ENCODE data around the gene FYB1.

FYB1 gene

DNA sequence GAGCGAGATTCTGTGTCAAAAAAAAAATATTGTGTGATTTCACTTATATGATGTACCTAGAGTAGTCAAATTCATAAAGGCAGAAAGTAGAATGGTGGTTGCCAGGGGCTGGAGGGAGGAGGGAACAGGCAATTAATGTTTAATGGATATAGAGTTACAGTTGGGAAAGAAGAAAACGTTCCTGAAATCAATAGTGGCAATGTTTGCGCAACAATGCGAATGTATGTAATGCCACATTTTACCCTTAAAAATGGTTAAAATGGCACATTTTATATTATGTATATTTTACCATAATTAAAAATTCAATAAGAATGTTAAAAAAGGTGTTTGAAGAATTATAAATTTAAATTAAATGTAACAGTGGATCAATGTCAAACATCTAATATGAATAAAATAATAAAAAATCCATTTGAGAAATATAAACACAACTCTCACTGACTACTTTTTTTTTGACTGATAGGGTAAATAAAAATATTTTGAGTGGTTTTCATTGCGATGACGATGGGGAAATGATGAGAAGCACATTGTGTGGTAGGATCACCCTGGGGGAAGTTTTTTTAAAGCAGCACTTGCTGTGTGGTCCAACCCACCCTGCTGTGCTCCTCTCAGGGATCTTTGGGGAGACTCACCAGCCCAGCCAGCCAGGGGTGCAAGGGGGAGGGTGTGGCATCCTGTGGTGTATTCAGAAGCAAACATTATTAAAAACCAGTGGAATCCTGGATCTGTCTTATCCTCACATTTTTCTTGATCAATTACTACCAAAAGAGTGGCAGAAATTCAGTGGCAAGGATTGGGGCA, 4.3 kb downstream of the FYB1 start:
- no peak overlapping the region for H3K18ac ChIP-seq (ENCODE audit: low read depth in 1 of 2, low read length in 2 of 2)
- H2BK120ac ChIP-seq (ENCODE audit: low read depth, low read length), result no peak overlapping the region
- no peaks in the 10 kb centered on the region for H3K27me3 ChIP-seq (ENCODE audit: control insufficient read depth in 1 of 2, insufficient read depth in 1 of 2, low read length in 2 of 2)
- H4K91ac ChIP-seq (ENCODE audit: low read length), result no peak overlapping the region
- H3K36me3 ChIP-seq (ENCODE audit: control insufficient read depth in 1 of 2, insufficient read depth in 2 of 2, low read depth in 1 of 2, low read length in 2 of 2), result no peaks in the 10 kb centered on the region
- WGBS, result 82% methylated on average over 3 of the region's 6 CpGs
- no peaks in the 10 kb centered on the region for H3K79me1 ChIP-seq (replicated peaks; ENCODE audit: low read length, poor library complexity, severe bottlenecking)
- no peak overlapping the region for H3K23ac ChIP-seq (ENCODE audit: low read length in 2 of 2)
- no peak for DNase-seq
- H4K8ac ChIP-seq (ENCODE audit: low read length), result no peak overlapping the region
- H2BK5ac ChIP-seq (ENCODE audit: low read depth, low read length, poor library complexity, severe bottlenecking), result no peak overlapping the region
- no peak overlapping the region for H3K14ac ChIP-seq (ENCODE audit: low read length in 2 of 2)
- no peak overlapping the region for H2BK12ac ChIP-seq (ENCODE audit: low read length in 2 of 2)
- no peak overlapping the region for H2BK15ac ChIP-seq (ENCODE audit: low read depth, poor library complexity, severe bottlenecking)
- H2AFZ ChIP-seq (ENCODE audit: low read depth, low read length), result no peak overlapping the region
- no peaks in the 10 kb centered on the region for H3K4me1 ChIP-seq (ENCODE audit: control insufficient read depth, insufficient read depth, low read depth, low read length)
- H2AK5ac ChIP-seq (ENCODE audit: low read length, severe bottlenecking), result no peak overlapping the region
- H3K4ac ChIP-seq (ENCODE audit: low read depth in 1 of 2, low read length in 2 of 2), result no peak overlapping the region
- no peak overlapping the region for H3K4me3 ChIP-seq (ENCODE audit: insufficient read depth in 1 of 2, low read depth in 1 of 2, low read length in 2 of 2)
- no peak overlapping the region for H3K4me2 ChIP-seq (ENCODE audit: low read length, poor library complexity, severe bottlenecking)
- no peak overlapping the region for H3K27ac ChIP-seq (ENCODE audit: low read length, poor library complexity, severe bottlenecking)
- no peaks in the 10 kb centered on the region for H3K9me3 ChIP-seq (ENCODE audit: control insufficient read depth, low read length)
- no peak overlapping the region for H3K9ac ChIP-seq (ENCODE audit: low read length)

GRCh38 chr5:39213447-39214207, 5.7 kb downstream of the FYB1 start:
- H3K27me3 ChIP-seq (ENCODE audit: control insufficient read depth in 1 of 2, insufficient read depth in 1 of 2, low read length in 2 of 2), result no peaks in the 10 kb centered on the region
- no peak overlapping the region for H3K4me2 ChIP-seq (ENCODE audit: low read length, poor library complexity, severe bottlenecking)
- H3K9me3 ChIP-seq (ENCODE audit: control insufficient read depth, low read length), result no peaks in the 10 kb centered on the region
- no peaks in the 10 kb centered on the region for H3K79me1 ChIP-seq (replicated peaks; ENCODE audit: low read length, poor library complexity, severe bottlenecking)
- no peaks in the 10 kb centered on the region for H3K36me3 ChIP-seq (ENCODE audit: control insufficient read depth in 1 of 2, insufficient read depth in 2 of 2, low read depth in 1 of 2, low read length in 2 of 2)
- no peak overlapping the region for H2BK120ac ChIP-seq (ENCODE audit: low read depth, low read length)
- H2AFZ ChIP-seq (ENCODE audit: low read depth, low read length), result no peak overlapping the region
- no peak overlapping the region for H3K9ac ChIP-seq (ENCODE audit: low read length)
- H4K8ac ChIP-seq (ENCODE audit: low read length), result no peak overlapping the region
- H3K14ac ChIP-seq (ENCODE audit: low read length in 2 of 2), result no peak overlapping the region
- H2BK12ac ChIP-seq (ENCODE audit: low read length in 2 of 2), result no peak overlapping the region
- no peak overlapping the region for H2BK15ac ChIP-seq (ENCODE audit: low read depth, poor library complexity, severe bottlenecking)
- H3K27ac ChIP-seq (ENCODE audit: low read length, poor library complexity, severe bottlenecking), result no peak overlapping the region
- no peak overlapping the region for H3K23ac ChIP-seq (ENCODE audit: low read length in 2 of 2)
- no peak overlapping the region for H2AK5ac ChIP-seq (ENCODE audit: low read length, severe bottlenecking)
- no peaks in the 10 kb centered on the region for H3K4me1 ChIP-seq (ENCODE audit: control insufficient read depth, insufficient read depth, low read depth, low read length)
- DNase-seq, result no peak
- no peak overlapping the region for H4K91ac ChIP-seq (ENCODE audit: low read length)
- no peak overlapping the region for H3K18ac ChIP-seq (ENCODE audit: low read depth in 1 of 2, low read length in 2 of 2)
- no peak overlapping the region for H2BK5ac ChIP-seq (ENCODE audit: low read depth, low read length, poor library complexity, severe bottlenecking)
- H3K4ac ChIP-seq (ENCODE audit: low read depth in 1 of 2, low read length in 2 of 2), result no peak overlapping the region
- WGBS, result 85% methylated on average over 5 of the region's 6 CpGs
- no peak overlapping the region for H3K4me3 ChIP-seq (ENCODE audit: insufficient read depth in 1 of 2, low read depth in 1 of 2, low read length in 2 of 2)

DNA sequence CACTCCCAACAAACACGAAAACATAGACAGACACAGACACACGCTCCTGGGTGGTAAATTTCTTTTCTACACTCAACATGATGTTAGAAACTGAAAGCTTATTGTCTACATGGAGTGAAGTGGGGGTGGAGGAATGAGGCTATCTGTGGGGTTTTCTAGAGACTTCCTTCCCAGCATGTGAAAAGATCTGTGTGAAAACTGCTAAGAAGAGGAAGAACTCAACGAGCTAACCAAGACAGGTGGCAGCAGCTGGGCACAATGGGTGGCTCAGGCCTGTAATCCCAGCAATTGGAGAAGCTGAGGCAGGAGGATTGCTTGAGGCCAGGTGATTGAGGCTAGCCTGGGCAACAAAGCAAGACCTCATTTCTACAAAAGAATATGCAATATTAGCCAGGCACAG, 7.6 kb downstream of the FYB1 start:
- Histone ChIP-seq H3K4ac (ENCODE audit: low read depth in 1 of 2, low read length in 2 of 2) (no peak overlapping the region), H3K4me3 (ENCODE audit: insufficient read depth in 1 of 2, low read depth in 1 of 2, low read length in 2 of 2) (no peak overlapping the region), H2BK120ac (ENCODE audit: low read depth, low read length) (no peak overlapping the region), H3K27me3 (ENCODE audit: control insufficient read depth in 1 of 2, insufficient read depth in 1 of 2, low read length in 2 of 2) (no peaks in the 10 kb centered on the region), H3K4me2 (ENCODE audit: low read length, poor library complexity, severe bottlenecking) (no peak overlapping the region), H3K79me1 (replicated peaks; ENCODE audit: low read length, poor library complexity, severe bottlenecking) (no peaks in the 10 kb centered on the region), H3K23ac (ENCODE audit: low read length in 2 of 2) (no peak overlapping the region), H3K9ac (ENCODE audit: low read length) (no peak overlapping the region), H2BK12ac (ENCODE audit: low read length in 2 of 2) (no peak overlapping the region), H3K36me3 (ENCODE audit: control insufficient read depth in 1 of 2, insufficient read depth in 2 of 2, low read depth in 1 of 2, low read length in 2 of 2) (no peaks in the 10 kb centered on the region), H2BK15ac (ENCODE audit: low read depth, poor library complexity, severe bottlenecking) (no peak overlapping the region), H2AK5ac (ENCODE audit: low read length, severe bottlenecking) (no peak overlapping the region), H2AFZ (ENCODE audit: low read depth, low read length) (no peak overlapping the region), H4K91ac (ENCODE audit: low read length) (no peak overlapping the region), H3K9me3 (ENCODE audit: control insufficient read depth, low read length) (no peaks in the 10 kb centered on the region), H4K8ac (ENCODE audit: low read length) (no peak overlapping the region), H3K14ac (ENCODE audit: low read length in 2 of 2) (no peak overlapping the region), H3K4me1 (ENCODE audit: control insufficient read depth, insufficient read depth, low read depth, low read length) (no peaks in the 10 kb centered on the region), H3K18ac (ENCODE audit: low read depth in 1 of 2, low read length in 2 of 2) (no peak overlapping the region), H3K27ac (ENCODE audit: low read length, poor library complexity, severe bottlenecking) (no peak overlapping the region), H2BK5ac (ENCODE audit: low read depth, low read length, poor library complexity, severe bottlenecking) (no peak overlapping the region)
- 88% methylated on average over 2 of the region's 3 CpGs for WGBS
- DNase-seq, result no peak

DNA sequence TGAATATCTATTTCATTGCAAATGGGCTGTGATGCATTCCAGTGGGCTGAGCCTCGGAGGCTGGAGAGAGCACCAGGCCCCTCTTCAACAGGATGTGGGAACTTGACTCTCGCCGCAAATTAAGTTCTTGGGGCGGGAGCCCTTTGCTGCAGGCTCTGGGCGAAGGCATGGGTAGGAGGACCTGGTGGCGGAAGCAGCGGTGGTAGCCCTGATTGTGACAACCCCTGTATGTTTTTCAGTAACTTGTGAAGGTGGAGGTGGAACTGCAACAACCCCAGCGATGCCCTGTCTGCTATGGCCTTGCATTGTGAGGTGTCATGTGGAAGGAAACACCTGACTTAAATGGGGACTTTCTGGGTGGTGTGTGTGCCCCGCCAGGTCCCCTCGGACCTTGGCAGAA, 9.4 kb downstream of the FYB1 start:
- H2AK5ac ChIP-seq (ENCODE audit: low read length, severe bottlenecking), result no peak overlapping the region
- H3K18ac ChIP-seq (ENCODE audit: low read depth in 1 of 2, low read length in 2 of 2), result no peak overlapping the region
- no peaks in the 10 kb centered on the region for H3K79me1 ChIP-seq (replicated peaks; ENCODE audit: low read length, poor library complexity, severe bottlenecking)
- H3K14ac ChIP-seq (ENCODE audit: low read length in 2 of 2), result no peak overlapping the region
- H3K4me3 ChIP-seq (ENCODE audit: insufficient read depth in 1 of 2, low read depth in 1 of 2, low read length in 2 of 2), result no peak overlapping the region
- 90% methylated on average over 10 of the region's 10 CpGs for WGBS
- no peak overlapping the region for H2AFZ ChIP-seq (ENCODE audit: low read depth, low read length)
- H2BK5ac ChIP-seq (ENCODE audit: low read depth, low read length, poor library complexity, severe bottlenecking), result no peak overlapping the region
- no peaks in the 10 kb centered on the region for H3K27me3 ChIP-seq (ENCODE audit: control insufficient read depth in 1 of 2, insufficient read depth in 1 of 2, low read length in 2 of 2)
- no peak overlapping the region for H4K8ac ChIP-seq (ENCODE audit: low read length)
- H3K23ac ChIP-seq (ENCODE audit: low read length in 2 of 2), result no peak overlapping the region
- H3K9me3 ChIP-seq (ENCODE audit: control insufficient read depth, low read length), result no peaks in the 10 kb centered on the region
- no peak overlapping the region for H3K4me2 ChIP-seq (ENCODE audit: low read length, poor library complexity, severe bottlenecking)
- no peak for DNase-seq
- H3K9ac ChIP-seq (ENCODE audit: low read length), result no peak overlapping the region
- no peak overlapping the region for H2BK120ac ChIP-seq (ENCODE audit: low read depth, low read length)
- H3K36me3 ChIP-seq (ENCODE audit: control insufficient read depth in 1 of 2, insufficient read depth in 2 of 2, low read depth in 1 of 2, low read length in 2 of 2), result no peaks in the 10 kb centered on the region
- no peak overlapping the region for H2BK12ac ChIP-seq (ENCODE audit: low read length in 2 of 2)
- H3K4ac ChIP-seq (ENCODE audit: low read depth in 1 of 2, low read length in 2 of 2), result no peak overlapping the region
- no peak overlapping the region for H3K27ac ChIP-seq (ENCODE audit: low read length, poor library complexity, severe bottlenecking)
- H4K91ac ChIP-seq (ENCODE audit: low read length), result no peak overlapping the region
- no peaks in the 10 kb centered on the region for H3K4me1 ChIP-seq (ENCODE audit: control insufficient read depth, insufficient read depth, low read depth, low read length)
- no peak overlapping the region for H2BK15ac ChIP-seq (ENCODE audit: low read depth, poor library complexity, severe bottlenecking)
